ENCODE results near the gene SLC26A4.

Gene SLC26A4

GRCh38 chr7:107694386-107694785 is 33.8 kb downstream of the SLC26A4 start:
- Histone ChIP-seq H3K9me3 (ENCODE audit: control insufficient read depth in 2 of 2, low read length in 2 of 2) (no peaks in the 10 kb centered on the region), H3K4me1 (ENCODE audit: control insufficient read depth, insufficient read depth, low read length) (no peaks in the 10 kb centered on the region), H3K36me3 (ENCODE audit: control insufficient read depth in 2 of 2, insufficient read depth in 2 of 2, low read length in 2 of 2) (no peaks in the 10 kb centered on the region), H3K4me3 (ENCODE audit: low read length in 2 of 2) (no peak overlapping the region), H3K27ac (ENCODE audit: low read length) (no peak overlapping the region), H3K9ac (ENCODE audit: low read length in 2 of 2) (no peak overlapping the region), H3K27me3 (ENCODE audit: control insufficient read depth in 1 of 2, insufficient read depth in 2 of 2, low read length in 2 of 2) (peaks cover 0 to 3% of the 10 kb centered on the region in 2 donors)

DNA sequence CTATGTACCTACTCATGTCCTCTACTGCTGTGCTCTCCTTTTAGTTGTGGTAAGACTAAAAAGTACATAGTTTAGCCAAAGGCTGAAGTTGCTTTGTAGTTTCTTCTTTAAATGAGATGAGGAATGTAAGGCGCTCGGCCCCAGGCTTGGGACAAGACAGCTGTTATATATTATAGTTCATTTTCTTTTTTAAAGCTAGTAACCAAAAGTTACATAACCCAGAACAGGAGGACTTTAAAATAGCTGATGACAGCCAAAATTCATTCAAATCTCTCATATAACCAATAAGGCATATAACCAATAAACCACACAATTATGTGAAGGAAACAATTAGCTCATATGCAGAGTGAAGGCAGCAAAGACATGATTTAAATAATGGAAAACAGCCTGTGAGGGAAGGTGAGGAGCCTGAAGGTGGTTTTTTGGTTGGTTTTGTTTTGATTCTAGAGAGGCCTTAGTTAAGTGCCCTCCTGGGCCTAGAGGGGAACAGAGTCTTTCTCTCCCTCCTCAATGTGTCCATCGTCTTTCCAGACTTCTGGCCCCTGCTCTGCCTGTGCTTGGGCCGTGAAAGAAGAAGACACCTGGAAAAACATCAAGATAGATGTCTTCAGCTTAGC is 35.8 kb downstream of the SLC26A4 start:
- Histone ChIP-seq H3K9ac (ENCODE audit: low read length in 2 of 2) (no peak overlapping the region), H3K27ac (ENCODE audit: low read length) (no peak overlapping the region), H3K4me1 (ENCODE audit: control insufficient read depth, insufficient read depth, low read length) (no peaks in the 10 kb centered on the region), H3K36me3 (ENCODE audit: control insufficient read depth in 2 of 2, insufficient read depth in 2 of 2, low read length in 2 of 2) (no peaks in the 10 kb centered on the region), H3K9me3 (ENCODE audit: control insufficient read depth in 2 of 2, low read length in 2 of 2) (no peaks in the 10 kb centered on the region), H3K4me3 (ENCODE audit: low read length in 2 of 2) (no peak overlapping the region), H3K27me3 (ENCODE audit: control insufficient read depth in 1 of 2, insufficient read depth in 2 of 2, low read length in 2 of 2) (no peaks in the 10 kb centered on the region)

- no peaks in the 10 kb centered on the region for H3K4me1 ChIP-seq (ENCODE audit: control insufficient read depth, insufficient read depth, low read length)
- H3K4me3 ChIP-seq (ENCODE audit: low read length in 2 of 2): no peak overlapping the region
- no peaks in the 10 kb centered on the region for H3K36me3 ChIP-seq (ENCODE audit: control insufficient read depth in 2 of 2, insufficient read depth in 2 of 2, low read length in 2 of 2)
- no peaks in the 10 kb centered on the region for H3K27me3 ChIP-seq (ENCODE audit: control insufficient read depth in 1 of 2, insufficient read depth in 2 of 2, low read length in 2 of 2)
- no peak overlapping the region for H3K9ac ChIP-seq (ENCODE audit: low read length in 2 of 2)
- H3K9me3 ChIP-seq (ENCODE audit: control insufficient read depth in 2 of 2, low read length in 2 of 2): no peaks in the 10 kb centered on the region
- no peak overlapping the region for H3K27ac ChIP-seq (ENCODE audit: low read length)
These were observed 36.9 kb downstream of the SLC26A4 start for GRCh38 chr7:107697321-107698049.

DNA sequence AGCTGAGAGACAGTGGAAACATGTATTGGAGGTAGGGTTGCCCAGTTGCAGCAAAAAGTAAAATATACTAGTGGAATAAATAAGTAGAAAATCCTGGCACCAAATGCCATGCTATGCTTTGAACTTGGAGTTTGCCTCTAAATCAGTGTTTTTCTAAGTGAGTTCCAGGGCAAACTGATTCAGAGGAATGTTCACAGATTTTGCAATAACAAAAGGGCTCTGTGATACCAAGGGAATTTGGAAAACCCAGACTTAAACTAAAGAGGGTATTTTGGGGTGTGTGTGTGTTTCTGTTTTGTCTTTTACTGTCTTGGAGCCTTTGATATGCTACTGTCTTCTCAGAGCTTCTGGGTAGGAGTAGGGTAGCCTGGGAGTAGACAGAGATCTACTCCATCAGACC is 39.9 kb downstream of the SLC26A4 start:
- H3K27ac ChIP-seq (ENCODE audit: low read length): no peak overlapping the region
- H3K9me3 ChIP-seq (ENCODE audit: control insufficient read depth in 2 of 2, low read length in 2 of 2): no peaks in the 10 kb centered on the region
- H3K36me3 ChIP-seq (ENCODE audit: control insufficient read depth in 2 of 2, insufficient read depth in 2 of 2, low read length in 2 of 2): no peaks in the 10 kb centered on the region
- no peak overlapping the region for H3K4me3 ChIP-seq (ENCODE audit: low read length in 2 of 2)
- H3K4me1 ChIP-seq (ENCODE audit: control insufficient read depth, insufficient read depth, low read length): no peaks in the 10 kb centered on the region
- H3K27me3 ChIP-seq (ENCODE audit: control insufficient read depth in 1 of 2, insufficient read depth in 2 of 2, low read length in 2 of 2): no peaks in the 10 kb centered on the region
- no peak overlapping the region for H3K9ac ChIP-seq (ENCODE audit: low read length in 2 of 2)

DNA sequence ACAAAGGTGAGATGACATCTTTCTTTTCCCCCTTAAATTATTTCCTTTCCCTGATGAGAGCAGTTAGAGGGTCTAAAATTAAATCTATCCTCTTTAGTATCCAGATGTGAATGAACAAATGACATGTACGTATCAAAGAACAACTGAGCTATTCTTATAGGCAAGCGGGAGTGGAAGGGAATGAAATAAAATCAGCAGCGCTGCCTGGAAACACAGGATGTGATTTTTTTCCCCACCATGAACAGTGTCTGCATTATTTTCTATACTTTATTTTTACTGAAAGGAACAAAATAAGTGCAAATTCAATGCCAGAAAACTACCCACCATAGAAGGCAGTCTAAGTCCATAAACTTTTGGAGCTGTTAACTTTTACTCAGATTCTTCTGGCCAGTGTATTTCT is 40.6 kb downstream of the SLC26A4 start:
- Histone ChIP-seq H3K27me3 (ENCODE audit: control insufficient read depth in 1 of 2, insufficient read depth in 2 of 2, low read length in 2 of 2) (no peaks in the 10 kb centered on the region), H3K4me3 (ENCODE audit: low read length in 2 of 2) (no peak overlapping the region), H3K27ac (ENCODE audit: low read length) (no peak overlapping the region), H3K9me3 (ENCODE audit: control insufficient read depth in 2 of 2, low read length in 2 of 2) (no peaks in the 10 kb centered on the region), H3K4me1 (ENCODE audit: control insufficient read depth, insufficient read depth, low read length) (no peaks in the 10 kb centered on the region), H3K36me3 (ENCODE audit: control insufficient read depth in 2 of 2, insufficient read depth in 2 of 2, low read length in 2 of 2) (no peaks in the 10 kb centered on the region), H3K9ac (ENCODE audit: low read length in 2 of 2) (no peak overlapping the region)

- H3K4me1 ChIP-seq (ENCODE audit: control insufficient read depth, insufficient read depth, low read length): no peaks in the 10 kb centered on the region
- no peak overlapping the region for H3K4me3 ChIP-seq (ENCODE audit: low read length in 2 of 2)
- no peaks in the 10 kb centered on the region for H3K27me3 ChIP-seq (ENCODE audit: control insufficient read depth in 1 of 2, insufficient read depth in 2 of 2, low read length in 2 of 2)
- no peak overlapping the region for H3K27ac ChIP-seq (ENCODE audit: low read length)
- no peak overlapping the region for H3K9ac ChIP-seq (ENCODE audit: low read length in 2 of 2)
- H3K9me3 ChIP-seq (ENCODE audit: control insufficient read depth in 2 of 2, low read length in 2 of 2): no peaks in the 10 kb centered on the region
- H3K36me3 ChIP-seq (ENCODE audit: control insufficient read depth in 2 of 2, insufficient read depth in 2 of 2, low read length in 2 of 2): no peaks in the 10 kb centered on the region
These were observed 42.6 kb downstream of the SLC26A4 start for GRCh38 chr7:107703219-107703618.

DNA sequence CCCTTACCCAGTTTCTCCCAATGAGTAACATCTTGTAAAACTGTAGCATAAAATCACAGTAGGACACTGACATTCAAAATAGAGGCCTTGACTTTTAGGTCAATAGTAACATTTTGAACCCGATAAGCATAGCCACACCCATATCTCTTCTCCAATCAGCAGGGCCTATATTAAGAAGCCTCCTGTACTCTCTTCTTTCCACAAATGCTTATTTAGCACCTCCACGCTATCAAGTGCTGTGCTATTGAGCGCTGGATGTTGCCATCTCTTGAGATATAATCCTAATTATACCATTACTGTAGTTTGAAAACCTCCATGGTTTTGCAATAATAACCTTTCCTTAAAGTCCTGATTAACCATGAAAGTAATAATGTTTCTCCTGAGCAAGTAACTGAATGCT is 43.2 kb downstream of the SLC26A4 start:
- Histone ChIP-seq H3K36me3 (ENCODE audit: control insufficient read depth in 2 of 2, insufficient read depth in 2 of 2, low read length in 2 of 2) (no peaks in the 10 kb centered on the region), H3K9me3 (ENCODE audit: control insufficient read depth in 2 of 2, low read length in 2 of 2) (no peaks in the 10 kb centered on the region), H3K4me1 (ENCODE audit: control insufficient read depth, insufficient read depth, low read length) (no peaks in the 10 kb centered on the region), H3K27ac (ENCODE audit: low read length) (no peak overlapping the region), H3K9ac (ENCODE audit: low read length in 2 of 2) (no peak overlapping the region), H3K4me3 (ENCODE audit: low read length in 2 of 2) (no peak overlapping the region), H3K27me3 (ENCODE audit: control insufficient read depth in 1 of 2, insufficient read depth in 2 of 2, low read length in 2 of 2) (no peaks in the 10 kb centered on the region)

DNA sequence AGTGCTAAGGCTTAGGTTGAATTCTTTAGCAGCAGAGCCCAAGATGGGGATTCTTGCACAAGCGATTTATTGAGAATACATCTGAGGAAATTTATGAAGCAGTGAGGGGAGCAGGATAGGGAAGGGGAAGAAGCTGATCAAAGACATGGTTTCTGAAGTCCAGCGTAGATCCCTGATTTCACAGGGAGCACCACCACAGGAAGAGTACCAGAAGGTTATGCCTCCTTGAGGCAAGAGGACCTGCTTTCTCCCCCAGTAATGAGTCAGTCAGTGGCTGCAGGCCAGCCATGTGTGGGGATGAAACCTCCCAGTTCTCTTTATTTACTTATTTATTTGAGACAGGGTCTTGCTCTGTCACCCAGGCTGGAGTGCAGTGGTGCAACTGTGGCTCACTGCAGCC is 48.3 kb downstream of the SLC26A4 start:
- no peak overlapping the region for H3K4me3 ChIP-seq (ENCODE audit: low read length in 2 of 2)

GRCh38 chr7:107711301-107711700 is 50.7 kb downstream of the SLC26A4 start:
- no peaks in the 10 kb centered on the region for H3K36me3 ChIP-seq (ENCODE audit: control insufficient read depth in 2 of 2, insufficient read depth in 2 of 2, low read length in 2 of 2)
- no peaks in the 10 kb centered on the region for H3K27me3 ChIP-seq (ENCODE audit: control insufficient read depth in 1 of 2, insufficient read depth in 2 of 2, low read length in 2 of 2)
- no peaks in the 10 kb centered on the region for H3K9me3 ChIP-seq (ENCODE audit: control insufficient read depth in 2 of 2, low read length in 2 of 2)
- H3K9ac ChIP-seq (ENCODE audit: low read length in 2 of 2): no peak overlapping the region
- no peak overlapping the region for H3K4me3 ChIP-seq (ENCODE audit: low read length in 2 of 2)
- no peaks in the 10 kb centered on the region for H3K4me1 ChIP-seq (ENCODE audit: control insufficient read depth, insufficient read depth, low read length)
- H3K27ac ChIP-seq (ENCODE audit: low read length): no peak overlapping the region

More for the DNA sequence above, 48.3 kb downstream of the SLC26A4 start:
- no peaks in the 10 kb centered on the region for H3K27me3 ChIP-seq (ENCODE audit: control insufficient read depth in 1 of 2, insufficient read depth in 2 of 2, low read length in 2 of 2)
- H3K27ac ChIP-seq (ENCODE audit: low read length): no peak overlapping the region
- H3K36me3 ChIP-seq (ENCODE audit: control insufficient read depth in 2 of 2, insufficient read depth in 2 of 2, low read length in 2 of 2): no peaks in the 10 kb centered on the region
- H3K4me1 ChIP-seq (ENCODE audit: control insufficient read depth, insufficient read depth, low read length): no peaks in the 10 kb centered on the region
- no peak overlapping the region for H3K9ac ChIP-seq (ENCODE audit: low read length in 2 of 2)
- no peaks in the 10 kb centered on the region for H3K9me3 ChIP-seq (ENCODE audit: control insufficient read depth in 2 of 2, low read length in 2 of 2)

DNA sequence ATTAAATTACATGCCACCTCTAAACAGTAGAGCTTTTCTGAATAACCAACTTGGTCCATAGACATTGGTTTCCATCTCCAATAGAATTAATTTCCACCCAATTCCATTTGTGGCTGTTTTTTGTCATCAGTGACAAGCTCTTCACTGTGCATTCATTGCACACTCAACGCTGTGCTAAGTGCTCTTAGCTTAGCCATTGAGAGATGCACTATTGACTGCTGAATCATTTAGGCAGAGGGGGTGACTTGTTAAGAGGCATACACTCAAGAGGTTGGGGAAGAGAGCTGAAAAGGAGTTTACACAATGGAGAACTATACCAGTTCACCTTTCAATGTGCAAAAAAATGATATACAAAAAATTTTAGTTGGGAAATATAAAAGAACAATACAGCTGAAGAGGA is 51.4 kb downstream of the SLC26A4 start:
- H3K27me3 ChIP-seq (ENCODE audit: control insufficient read depth in 1 of 2, insufficient read depth in 2 of 2, low read length in 2 of 2): no peaks in the 10 kb centered on the region
- no peak overlapping the region for H3K4me3 ChIP-seq (ENCODE audit: low read length in 2 of 2)

GRCh38 chr7:107712896-107713295 is 52.3 kb downstream of the SLC26A4 start:
- H3K27ac ChIP-seq (ENCODE audit: low read length): no peak overlapping the region
- H3K9ac ChIP-seq (ENCODE audit: low read length in 2 of 2): no peak overlapping the region
- H3K4me1 ChIP-seq (ENCODE audit: control insufficient read depth, insufficient read depth, low read length): no peaks in the 10 kb centered on the region
- H3K9me3 ChIP-seq (ENCODE audit: control insufficient read depth in 2 of 2, low read length in 2 of 2): no peaks in the 10 kb centered on the region
- no peak overlapping the region for H3K4me3 ChIP-seq (ENCODE audit: low read length in 2 of 2)
- no peaks in the 10 kb centered on the region for H3K36me3 ChIP-seq (ENCODE audit: control insufficient read depth in 2 of 2, insufficient read depth in 2 of 2, low read length in 2 of 2)
- no peaks in the 10 kb centered on the region for H3K27me3 ChIP-seq (ENCODE audit: control insufficient read depth in 1 of 2, insufficient read depth in 2 of 2, low read length in 2 of 2)

More for the DNA sequence above, 51.4 kb downstream of the SLC26A4 start:
- Histone ChIP-seq H3K9ac (ENCODE audit: low read length in 2 of 2) (no peak overlapping the region), H3K9me3 (ENCODE audit: control insufficient read depth in 2 of 2, low read length in 2 of 2) (no peaks in the 10 kb centered on the region), H3K27ac (ENCODE audit: low read length) (no peak overlapping the region), H3K4me1 (ENCODE audit: control insufficient read depth, insufficient read depth, low read length) (no peaks in the 10 kb centered on the region), H3K36me3 (ENCODE audit: control insufficient read depth in 2 of 2, insufficient read depth in 2 of 2, low read length in 2 of 2) (no peaks in the 10 kb centered on the region)
